ENCODE data around the gene GLIS1. TPM values are rescaled to one million over a fixed set of nuclear protein-coding genes. Genes with fewer than 3 reads are reported as not detected.

GLIS1 gene
- total RNA-seq, 2 donors from 2014 or later = 0.37 to 0.44 TPM

DNA sequence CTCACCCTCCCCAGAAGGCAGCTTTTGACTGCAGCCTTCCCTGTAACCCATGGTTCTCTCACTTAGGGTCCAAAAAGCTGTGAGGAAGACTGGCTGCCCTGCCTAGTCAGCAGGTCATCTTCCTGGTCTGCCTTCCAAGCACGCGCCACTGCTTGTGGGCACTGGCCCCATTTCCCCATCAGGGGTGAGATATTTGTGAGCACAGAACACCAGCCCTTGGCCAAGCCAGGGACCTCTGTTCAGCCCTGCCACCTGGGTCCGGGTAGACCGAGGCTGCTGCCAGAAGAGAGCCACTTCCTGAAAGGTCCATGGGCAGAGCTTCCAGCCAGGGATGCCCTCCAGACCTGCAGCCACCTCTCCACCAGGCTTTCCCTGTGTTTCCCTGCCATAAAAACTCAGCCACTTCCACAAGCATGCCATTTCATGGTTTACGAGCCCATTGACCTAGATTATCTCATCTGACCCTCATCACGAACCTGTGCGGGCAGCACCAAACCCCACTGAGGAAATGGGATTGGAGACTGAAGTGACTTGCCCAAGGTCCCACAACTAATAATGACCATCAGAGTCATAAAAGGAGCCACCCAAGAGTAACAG lies 40.5 kb downstream of the GLIS1 start:
- intact Hi-C loops (cut with DNase I) = no loop called here

GRCh38 chr1:53697721-53698383 lies 41.1 kb downstream of the GLIS1 start:
- DNase-seq = no peak
- intact Hi-C loops (cut with DNase I) = no loop called here
- ATAC-seq = no peak

More for the DNA sequence above, 40.5 kb downstream of the GLIS1 start:
- no peak for DNase-seq
- ATAC-seq = no peak

GRCh38 chr1:53696990-53697389 lies 42.0 kb downstream of the GLIS1 start:
- ATAC-seq = no peak

GRCh38 chr1:53696571-53696970 lies 42.4 kb downstream of the GLIS1 start:
- DNase-seq (no peak), ATAC-seq (no peak)
- intact Hi-C loops (cut with DNase I) = no loop called here

More at GRCh38 chr1:53696990-53697389, 42.0 kb downstream of the GLIS1 start:
- intact Hi-C loops (cut with DNase I) = no loop called here
- no peak for DNase-seq

DNA sequence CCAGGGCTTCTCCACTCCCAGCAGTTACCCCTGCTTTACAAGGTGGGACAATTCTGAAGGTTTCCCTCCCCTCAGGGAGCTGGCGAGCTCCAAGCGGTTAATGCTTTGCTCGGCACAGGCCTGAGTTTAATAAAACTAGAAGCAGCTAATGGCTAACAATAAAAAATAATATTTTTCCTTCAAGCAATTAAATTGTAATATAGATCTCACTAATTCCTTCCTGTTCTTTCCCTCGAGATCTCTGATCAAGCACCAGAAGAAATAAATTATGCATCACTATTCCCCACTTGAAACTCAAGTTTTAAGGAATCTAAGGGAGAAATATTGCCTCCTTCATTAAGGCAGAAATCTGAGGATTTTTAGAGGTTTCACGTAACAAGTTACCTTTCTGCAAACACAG lies 42.9 kb downstream of the GLIS1 start:
- intact Hi-C loops (cut with DNase I) = no loop called here
- no peak for ATAC-seq
- no peak for DNase-seq

GRCh38 chr1:53695116-53695515 lies 43.8 kb downstream of the GLIS1 start:
- intact Hi-C loops (cut with DNase I) = no loop called here
- ATAC-seq = no peak
- no peak for DNase-seq

DNA sequence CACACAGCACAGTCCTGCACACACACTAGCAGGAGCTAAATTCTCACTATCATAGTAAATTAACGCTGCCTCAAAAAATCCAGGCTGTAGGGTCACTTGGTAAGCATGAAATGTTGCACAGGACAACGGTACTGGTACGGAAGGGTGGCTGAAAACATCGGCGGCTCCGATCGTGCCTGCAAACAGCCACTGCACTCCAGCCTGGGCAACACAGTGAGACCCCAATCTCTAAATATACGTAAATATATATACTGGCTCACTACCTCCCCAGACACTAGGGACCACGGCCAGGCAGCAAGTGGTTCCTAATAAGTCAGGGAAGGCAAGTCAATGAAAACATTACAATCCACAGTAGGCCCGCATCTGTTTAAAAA lies 44.3 kb downstream of the GLIS1 start:
- intact Hi-C loops (cut with DNase I) = no loop called here
- ATAC-seq (no peak), DNase-seq (no peak)

DNA sequence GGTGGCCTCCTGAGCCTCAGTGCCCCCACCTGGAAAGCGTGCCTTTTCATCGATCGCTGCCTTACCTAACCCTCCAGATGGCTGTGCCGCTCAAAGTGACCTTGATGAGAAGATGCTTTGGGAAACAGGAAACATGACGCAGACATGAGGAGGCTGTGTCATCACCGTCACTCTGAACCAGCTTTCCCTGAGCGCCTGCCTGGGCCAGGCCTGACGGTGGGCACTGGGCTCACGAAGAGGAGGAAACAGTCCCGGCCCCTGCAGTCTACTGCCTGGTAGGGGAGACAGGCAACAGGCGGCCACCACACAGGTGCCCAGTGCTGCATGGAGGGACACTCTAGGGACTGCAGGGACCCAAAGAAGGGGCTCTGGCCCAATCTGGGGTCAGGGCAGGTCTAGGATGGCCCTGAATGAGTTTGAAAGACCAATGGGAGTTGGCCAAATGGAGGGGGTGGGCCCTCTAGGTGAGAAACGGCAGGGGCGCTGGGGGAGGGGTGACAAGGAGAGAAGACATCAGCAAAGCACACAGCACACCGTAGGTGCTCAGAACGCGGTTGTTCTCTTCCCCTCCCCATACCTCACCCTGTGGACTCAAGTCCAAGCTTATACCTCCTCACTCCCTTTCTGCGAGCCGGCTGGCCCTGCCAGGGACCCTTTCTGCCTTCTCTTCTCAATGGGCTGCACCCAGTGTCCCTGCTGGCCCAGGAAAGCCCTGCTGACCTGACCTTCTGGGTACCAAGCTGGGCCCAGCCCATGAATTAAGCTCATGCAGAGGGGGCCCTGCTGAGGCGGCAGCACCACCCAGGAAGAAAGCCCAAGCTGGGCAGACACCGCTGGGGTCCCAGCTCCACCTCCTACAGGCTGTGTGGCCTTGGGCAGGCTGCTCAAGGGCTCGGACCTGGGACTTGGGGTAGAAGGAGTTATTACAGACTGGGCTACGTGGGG lies 44.9 kb downstream of the GLIS1 start:
- DNase-seq (no peak), ATAC-seq (no peak)
- intact Hi-C loops (cut with DNase I) = no loop called here

- ATAC-seq = no peak
- intact Hi-C loops (cut with DNase I) = no loop called here
- DNase-seq = no peak
Measured at GRCh38 chr1:53693339-53693738, 45.6 kb downstream of the GLIS1 start.

GRCh38 chr1:53691326-53691725 lies 47.6 kb downstream of the GLIS1 start:
- ATAC-seq = no peak
- intact Hi-C loops (cut with DNase I) = no loop called here
- no peak for DNase-seq

GRCh38 chr1:53690411-53690810 lies 48.6 kb downstream of the GLIS1 start:
- no peak for ATAC-seq
- intact Hi-C loops (cut with DNase I) = no loop called here

GRCh38 chr1:53689736-53690326 lies 49.1 kb downstream of the GLIS1 start:
- intact Hi-C loops (cut with DNase I) = loop anchor here in 1 of 2 donors (10.0 kb wide), 1 partner anchor 205 kb away; no protein-coding TSS in a partner anchor
- ATAC-seq (no peak), DNase-seq (no peak)

More at GRCh38 chr1:53690411-53690810, 48.6 kb downstream of the GLIS1 start:
- no peak for DNase-seq

DNA sequence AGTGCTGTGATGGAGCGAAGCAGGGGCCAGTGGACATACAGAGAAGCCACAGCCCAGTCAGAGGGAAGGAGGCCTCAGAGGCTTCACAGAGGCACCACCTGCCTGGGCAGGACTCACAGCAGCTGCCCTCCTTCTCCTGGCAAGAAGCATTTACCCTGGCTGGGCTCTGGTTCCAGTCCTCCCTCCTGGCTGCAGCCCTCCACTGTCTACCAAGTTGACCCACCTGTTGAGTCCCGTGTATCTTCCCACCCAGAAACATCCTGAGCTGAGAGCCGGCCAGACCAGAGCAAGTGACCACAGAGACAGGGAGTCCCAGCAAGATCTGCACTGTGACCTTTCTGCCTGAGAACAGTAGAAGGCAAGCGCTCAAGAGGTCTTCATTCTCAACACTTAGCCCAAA lies 49.7 kb downstream of the GLIS1 start:
- ATAC-seq (no peak), DNase-seq (no peak)
- intact Hi-C loops (cut with DNase I) = loop anchor here in 1 of 2 donors (10.0 kb wide), 1 partner anchor 204 kb away; no protein-coding TSS in a partner anchor

DNA sequence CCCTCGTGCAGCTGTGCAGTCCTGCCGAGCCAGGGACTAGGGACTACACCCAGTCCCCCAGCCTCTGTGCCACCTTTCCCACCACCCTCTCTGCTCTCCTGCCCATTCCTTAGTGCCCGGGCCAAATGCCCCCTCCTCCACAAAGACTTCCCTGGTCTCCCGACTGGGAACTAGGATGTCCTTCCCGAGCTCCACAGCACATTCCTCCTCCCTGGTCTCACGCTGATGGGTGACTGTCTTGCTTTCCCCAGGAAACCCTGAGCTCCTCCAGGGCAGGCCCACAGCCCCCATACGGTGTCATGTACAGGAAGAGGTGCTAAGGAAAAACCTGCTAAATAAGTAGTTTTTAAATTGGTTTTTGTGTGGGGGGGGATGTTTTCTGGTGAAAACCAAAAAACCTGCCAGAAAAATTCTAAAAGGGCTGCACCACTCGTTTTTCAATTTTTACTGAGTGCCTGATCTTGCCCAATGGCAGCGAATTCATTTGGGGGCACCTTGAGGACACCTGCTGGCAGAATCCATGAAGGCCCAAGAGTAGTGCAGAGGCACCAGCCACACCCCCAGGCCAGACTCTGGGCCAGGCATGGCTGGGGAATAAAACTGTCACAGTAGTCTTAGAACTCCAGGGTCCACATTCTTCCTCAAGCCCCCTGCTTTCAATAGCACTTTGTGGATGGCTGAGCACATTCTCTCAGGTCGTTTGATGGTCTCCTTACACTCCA lies 50.4 kb downstream of the GLIS1 start:
- DNase-seq (no peak), ATAC-seq (no peak)
- intact Hi-C loops (cut with DNase I) = loop anchor here in 1 of 2 donors (10.0 kb wide), 1 partner anchor 204 kb away; no protein-coding TSS in a partner anchor

GRCh38 chr1:53687901-53688300 lies 51.1 kb downstream of the GLIS1 start:
- intact Hi-C loops (cut with DNase I) = loop anchor here in 1 of 2 donors (10.0 kb wide), 1 partner anchor 203 kb away; no protein-coding TSS in a partner anchor
- DNase-seq (no peak), ATAC-seq (no peak)

GRCh38 chr1:53687426-53687825 lies 51.5 kb downstream of the GLIS1 start:
- no peak for ATAC-seq
- no peak for DNase-seq
- intact Hi-C loops (cut with DNase I) = loop anchor here in 1 of 2 donors (10.0 kb wide), 1 partner anchor 203 kb away; no protein-coding TSS in a partner anchor

GRCh38 chr1:53686965-53687267 lies 52.0 kb downstream of the GLIS1 start:
- intact Hi-C loops (cut with DNase I) = loop anchor here in 1 of 2 donors (10.0 kb wide), 1 partner anchor 202 kb away; no protein-coding TSS in a partner anchor
- DNase-seq (no peak), ATAC-seq (no peak)

DNA sequence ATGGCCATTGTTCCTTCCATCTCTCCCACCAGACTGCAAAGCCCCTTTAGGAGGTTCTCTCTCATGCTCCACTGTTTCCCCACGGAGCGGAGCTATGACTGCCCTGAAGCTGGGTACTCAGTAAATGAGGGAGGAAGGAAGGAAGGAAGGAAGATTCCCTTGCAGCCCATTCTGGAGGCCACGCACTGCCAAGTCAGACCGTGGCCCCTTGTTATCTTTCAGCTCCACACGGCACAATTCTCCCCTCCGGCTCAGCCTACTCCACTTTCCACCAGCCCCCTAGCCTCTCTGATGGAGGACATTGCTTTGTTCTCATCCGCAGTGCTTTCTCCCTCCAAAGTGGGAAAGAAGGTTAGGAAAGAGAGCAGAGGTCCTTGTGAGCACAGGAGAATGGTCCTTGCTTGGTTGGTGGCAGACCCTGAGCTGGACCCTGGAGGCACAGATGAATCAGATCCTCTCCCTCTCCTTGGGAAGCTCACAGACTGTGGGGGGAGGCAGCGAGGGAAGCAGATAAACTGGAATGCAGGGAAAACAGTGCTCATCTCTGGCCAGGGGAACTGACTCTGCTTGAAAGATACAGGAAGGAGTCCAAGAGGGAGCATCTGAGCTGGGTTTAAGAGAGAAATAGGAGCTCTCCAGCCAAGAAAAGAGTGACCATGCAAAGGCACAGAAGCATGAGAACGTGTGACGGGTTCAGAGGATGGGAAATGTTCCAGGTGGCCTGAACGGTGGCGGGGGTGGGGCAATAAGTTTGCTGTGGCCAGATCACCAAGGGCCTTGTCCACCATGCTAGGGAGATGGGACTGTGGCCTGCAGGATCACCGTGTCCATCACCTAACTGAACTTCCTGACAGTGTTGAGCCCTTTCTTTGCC lies 52.6 kb downstream of the GLIS1 start:
- no peak for DNase-seq
- intact Hi-C loops (cut with DNase I) = loop anchor here in 1 of 2 donors (10.0 kb wide), 1 partner anchor 202 kb away; no protein-coding TSS in a partner anchor
- no peak for ATAC-seq
